ENCODE data around the gene SUGP1. TPM values are rescaled to one million over a fixed set of nuclear protein-coding genes. Genes with fewer than 3 reads are reported as not detected.

Gene SUGP1
- total and polyA plus RNA-seq, 2 of the 13 experiments (the other 11 are each of a cell fraction or from before 2014, with no cell fraction given): 21.6 to 25.9 TPM

- no peak for TF ChIP-seq PLRG1 (conservative IDR thresholded peaks at IDR 0.05)
- TF ChIP-seq, protein P1, sequence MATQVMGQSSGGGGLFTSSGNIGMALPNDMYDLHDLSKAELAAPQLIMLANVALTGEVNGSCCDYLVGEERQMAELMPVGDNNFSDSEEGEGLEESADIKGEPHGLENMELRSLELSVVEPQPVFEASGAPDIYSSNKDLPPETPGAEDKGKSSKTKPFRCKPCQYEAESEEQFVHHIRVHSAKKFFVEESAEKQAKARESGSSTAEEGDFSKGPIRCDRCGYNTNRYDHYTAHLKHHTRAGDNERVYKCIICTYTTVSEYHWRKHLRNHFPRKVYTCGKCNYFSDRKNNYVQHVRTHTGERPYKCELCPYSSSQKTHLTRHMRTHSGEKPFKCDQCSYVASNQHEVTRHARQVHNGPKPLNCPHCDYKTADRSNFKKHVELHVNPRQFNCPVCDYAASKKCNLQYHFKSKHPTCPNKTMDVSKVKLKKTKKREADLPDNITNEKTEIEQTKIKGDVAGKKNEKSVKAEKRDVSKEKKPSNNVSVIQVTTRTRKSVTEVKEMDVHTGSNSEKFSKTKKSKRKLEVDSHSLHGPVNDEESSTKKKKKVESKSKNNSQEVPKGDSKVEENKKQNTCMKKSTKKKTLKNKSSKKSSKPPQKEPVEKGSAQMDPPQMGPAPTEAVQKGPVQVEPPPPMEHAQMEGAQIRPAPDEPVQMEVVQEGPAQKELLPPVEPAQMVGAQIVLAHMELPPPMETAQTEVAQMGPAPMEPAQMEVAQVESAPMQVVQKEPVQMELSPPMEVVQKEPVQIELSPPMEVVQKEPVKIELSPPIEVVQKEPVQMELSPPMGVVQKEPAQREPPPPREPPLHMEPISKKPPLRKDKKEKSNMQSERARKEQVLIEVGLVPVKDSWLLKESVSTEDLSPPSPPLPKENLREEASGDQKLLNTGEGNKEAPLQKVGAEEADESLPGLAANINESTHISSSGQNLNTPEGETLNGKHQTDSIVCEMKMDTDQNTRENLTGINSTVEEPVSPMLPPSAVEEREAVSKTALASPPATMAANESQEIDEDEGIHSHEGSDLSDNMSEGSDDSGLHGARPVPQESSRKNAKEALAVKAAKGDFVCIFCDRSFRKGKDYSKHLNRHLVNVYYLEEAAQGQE (IDR thresholded peaks at IDR 0.05; ENCODE audit: borderline replicate concordance in 1 of 2, low read depth in 1 of 2, low read length in 2 of 2): peak in 1 of 2 experiments; percentile 37; a peak in 1 of 4 replicates
- TF ChIP-seq ZSCAN30 (CRISPR knock-in tag; IDR thresholded peaks at IDR 0.05): no peak
- no peak for TF ChIP-seq ZNF510 (CRISPR knock-in tag; IDR thresholded peaks at IDR 0.05; ENCODE audit: low read depth)
- no peak for TF ChIP-seq ZNF75D (CRISPR knock-in tag; IDR thresholded peaks at IDR 0.05; ENCODE audit: borderline replicate concordance)
- peak; percentile 49 for TF ChIP-seq ZNF883 (CRISPR knock-in tag; IDR thresholded peaks at IDR 0.05; ENCODE audit: not compliant biosample characterization)
- TF ChIP-seq SPEN (CRISPR knock-in tag; IDR thresholded peaks at IDR 0.05; ENCODE audit: low read depth): peak; percentile 68
- TF ChIP-seq GATA4 (IDR thresholded peaks at IDR 0.05; ENCODE audit: borderline replicate concordance, low read depth): no peak
- TF ChIP-seq ZNF589 (CRISPR knock-in tag; conservative IDR thresholded peaks at IDR 0.05): no peak
- TF ChIP-seq SIX4 (CRISPR knock-in tag; IDR thresholded peaks at IDR 0.05): no peak
- TF ChIP-seq, protein P2, sequence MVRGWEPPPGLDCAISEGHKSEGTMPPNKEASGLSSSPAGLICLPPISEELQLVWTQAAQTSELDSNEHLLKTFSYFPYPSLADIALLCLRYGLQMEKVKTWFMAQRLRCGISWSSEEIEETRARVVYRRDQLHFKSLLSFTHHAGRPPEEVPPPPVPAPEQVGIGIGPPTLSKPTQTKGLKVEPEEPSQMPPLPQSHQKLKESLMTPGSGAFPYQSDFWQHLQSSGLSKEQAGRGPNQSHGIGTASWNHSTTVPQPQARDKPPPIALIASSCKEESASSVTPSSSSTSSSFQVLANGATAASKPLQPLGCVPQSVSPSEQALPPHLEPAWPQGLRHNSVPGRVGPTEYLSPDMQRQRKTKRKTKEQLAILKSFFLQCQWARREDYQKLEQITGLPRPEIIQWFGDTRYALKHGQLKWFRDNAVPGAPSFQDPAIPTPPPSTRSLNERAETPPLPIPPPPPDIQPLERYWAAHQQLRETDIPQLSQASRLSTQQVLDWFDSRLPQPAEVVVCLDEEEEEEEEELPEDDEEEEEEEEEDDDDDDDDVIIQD (CRISPR knock-in tag; IDR thresholded peaks at IDR 0.05; ENCODE audit: low read depth): peak; percentile 51; the same call in 1 of the 2 replicates
- TF ChIP-seq ZNF33A (CRISPR knock-in tag; IDR thresholded peaks at IDR 0.05; ENCODE audit: borderline replicate concordance): no peak
- no peak for TF ChIP-seq ZNF136 (CRISPR knock-in tag; IDR thresholded peaks at IDR 0.05; ENCODE audit: low read depth)
- peak in 1 of 2 experiments; percentile 88; a peak in 2 of 4 replicates for TF ChIP-seq KLF16 (CRISPR knock-in tag; IDR thresholded peaks at IDR 0.05)
- no peak for TF ChIP-seq TMF1 (CRISPR knock-in tag; IDR thresholded peaks at IDR 0.05; ENCODE audit: low read depth)
- peak; percentile 66 for TF ChIP-seq ATF1 (CRISPR knock-in tag; IDR thresholded peaks at IDR 0.05)
- TF ChIP-seq XBP1 (CRISPR knock-in tag; IDR thresholded peaks at IDR 0.05): no peak
- TF ChIP-seq ZNF205 (CRISPR knock-in tag; IDR thresholded peaks at IDR 0.05): peak; percentile 81
- TF ChIP-seq FOXJ3 (CRISPR knock-in tag; IDR thresholded peaks at IDR 0.05; ENCODE audit: borderline replicate concordance): 0 out of 2 replicates have a peak, but pooled peaks have one; percentile 43
Measured at GRCh38 chr19:19366434-19367396, 46.4 kb upstream of the SUGP1 start (continued).
